Esophagus muscularis mucosa (tissue), 4 donors: Measurements from ENCODE around the gene PPHLN1. TPM values are rescaled to one million over a fixed set of nuclear protein-coding genes. Genes with fewer than 3 reads are reported as not detected.
"Not testable (repeated sequence)": the region's sequence is repeated elsewhere in the genome, so short reads cannot be mapped to it uniquely, and the experiment has no call there.

ENCODE experiments used
- DNase-seq: peaks from one replicate; pipeline ENCODE4 v3.0.0-alpha.2; 2017; ENCODE audit errors: extremely low spot score
- H3K27ac ChIP-seq, 4 donors: fragments of 200-600 bp; sonication (generic); replicated peaks in 1 of 4; 1 replicate in 3 of 4; 2 replicates in 1 of 4; pipeline ENCODE4 v1.5.1; 2016 to 2019; ENCODE audit warnings: mild to moderate bottlenecking in 1 of 4
- H3K27me3 ChIP-seq, 4 donors: fragments of 200-600 bp; sonication (generic); one replicate each; pipeline versions ENCODE4 v1.5.1 to v1.6.0; 2016 to 2019
- H3K36me3 ChIP-seq, 4 donors: fragments of 200-600 bp; sonication (generic); one replicate each; pipeline ENCODE4 v1.5.1; 2016 to 2019
- H3K4me1 ChIP-seq, 4 donors: fragments of 200-600 bp; sonication (generic); one replicate each; pipeline ENCODE4 v1.5.1; 2016 to 2019
- H3K4me3 ChIP-seq, 4 donors: fragments of 200-600 bp; sonication (generic); 1 replicate in 2 of 4; 2 replicates in 2 of 4; pipeline ENCODE4 v1.5.1; 2016 to 2019; ENCODE audit warnings: mild to moderate bottlenecking in 4 of 4, moderate library complexity in 1 of 4
- H3K9me3 ChIP-seq, 4 donors: fragments of 200-600 bp; sonication (generic); 1 replicate in 3 of 4; 2 replicates in 1 of 4; pipeline ENCODE4 v1.5.1; 2016 to 2019
- CTCF ChIP-seq, 3 experiments: fragments of 200-600 bp in 2 of 3; fragments of 450-650 bp in 1 of 3; sonication (generic) in 2 of 3; IDR thresholded peaks; one replicate each; pipeline ENCODE4 v1.5.1; 2017 to 2019; ENCODE audit warnings: antibody characterized with exemption in 3 of 3, mild to moderate bottlenecking in 2 of 3, moderate library complexity in 1 of 3
- EP300 ChIP-seq: sonication (generic); formaldehyde crosslinking; IDR thresholded peaks from one replicate; pipeline ENCODE4 v1.6.1; 2017; ENCODE audit warnings: antibody characterized with exemption
- POLR2A ChIP-seq: fragments of 450-650 bp; IDR thresholded peaks from one replicate; pipeline ENCODE4 v1.6.1; 2017; ENCODE audit warnings: antibody characterized with exemption, moderate library complexity, mild to moderate bottlenecking, low read depth
- POLR2AphosphoS5 ChIP-seq, 2 donors: sonication (generic); formaldehyde crosslinking; IDR thresholded peaks; one replicate each; pipeline ENCODE4 v1.6.1; 2017; ENCODE audit warnings: antibody characterized with exemption in 2 of 2
- WGBS: methylation state at CpG from one replicate; pipeline ENCODE4 v1.1.5; 2018; 5-methylcytosine and 5-hydroxymethylcytosine counted together
- intact Hi-C: fragments of 100-400 bp; cut with DNase I; formaldehyde crosslinking; loops from one replicate; pipeline ENCODE4 v1.15.1; 2023
- total RNA-seq, 4 donors: library from RNA; depleted of rRNA; stranded (reverse); fragments of >200 nt; gene quantifications; one replicate each; pipeline versions ENCODE4 v1.1.0 to v1.2.1, GENCODE V29; 2016

PPHLN1 gene
- total RNA-seq, 4 donors from 2014 or later, result 40.0 to 45.3 (median 42.1) TPM

- no peak overlapping the region for H3K4me3 ChIP-seq
- no peaks in the 10 kb centered on the region for H3K9me3 ChIP-seq
- peaks cover 0 to 7% (median 0%) of the 10 kb centered on the region in 4 donors for H3K4me1 ChIP-seq
Observed at GRCh38 chr12:42382013-42382696, 56.2 kb downstream of the PPHLN1 start.

GRCh38 chr12:42385326-42385841, 59.4 kb downstream of the PPHLN1 start:
- H3K4me1 ChIP-seq, result no peaks in the 10 kb centered on the region
- intact Hi-C loops, result no loop called here
- DNase-seq, result no peak
- no peaks in the 10 kb centered on the region for H3K9me3 ChIP-seq
- peaks cover 14 to 30% (median 17%) of the 10 kb centered on the region in 4 donors for H3K36me3 ChIP-seq
- H3K27ac ChIP-seq, result no peak overlapping the region
- 90% methylated on average over 3 of the region's 3 CpGs for WGBS
- H3K4me3 ChIP-seq, result no peak overlapping the region
- no peaks in the 10 kb centered on the region for H3K27me3 ChIP-seq
- TF ChIP-seq CTCF (IDR thresholded peaks at IDR 0.05) (no peak), POLR2AphosphoS5 (IDR thresholded peaks at IDR 0.05) (no peak), POLR2A (no peak), EP300 (no peak)

More at GRCh38 chr12:42382013-42382696, 56.2 kb downstream of the PPHLN1 start:
- Histone ChIP-seq H3K27me3 (no peaks in the 10 kb centered on the region), H3K27ac (no peak overlapping the region), H3K36me3 (no peaks in the 10 kb centered on the region)
- intact Hi-C loops, result no loop called here
- no peak for DNase-seq
- WGBS, result 89% methylated on average over 2 of the region's 2 CpGs
- TF ChIP-seq CTCF (IDR thresholded peaks at IDR 0.05) (no peak), POLR2AphosphoS5 (IDR thresholded peaks at IDR 0.05) (no peak), EP300 (no peak), POLR2A (no peak)

GRCh38 chr12:42386308-42386707, 60.3 kb downstream of the PPHLN1 start:
- Histone ChIP-seq H3K27ac (no peak overlapping the region), H3K4me3 (no peak overlapping the region), H3K9me3 (no peaks in the 10 kb centered on the region), H3K4me1 (no peaks in the 10 kb centered on the region), H3K27me3 (no peaks in the 10 kb centered on the region), H3K36me3 (peaks cover 14 to 36% (median 20%) of the 10 kb centered on the region in 4 donors)
- 59% methylated on average over 2 of the region's 2 CpGs for WGBS
- DNase-seq, result no peak
- no peak for TF ChIP-seq POLR2A
- no peak for TF ChIP-seq POLR2AphosphoS5 (IDR thresholded peaks at IDR 0.05)
- TF ChIP-seq EP300, result no peak
- no peak for TF ChIP-seq CTCF (IDR thresholded peaks at IDR 0.05)
- intact Hi-C loops, result no loop called here

- WGBS, result 96% methylated on average over 5 of the region's 5 CpGs
- H3K27me3 ChIP-seq, intact Hi-C loops, H3K27ac ChIP-seq, H3K9me3 ChIP-seq, H3K4me1 ChIP-seq, DNase-seq, H3K4me3 ChIP-seq: not testable (repeated sequence)
- H3K36me3 ChIP-seq, result peaks cover 14 to 37% (median 20%) of the 10 kb centered on the region in 4 donors
Observed at GRCh38 chr12:42388086-42388485, 62.1 kb downstream of the PPHLN1 start.

- Histone ChIP-seq H3K36me3 (peaks cover 0 to 34% (median 7%) of the 10 kb centered on the region in 4 donors), H3K4me3 (no peak overlapping the region), H3K9me3 (no peaks in the 10 kb centered on the region), H3K4me1 (peaks cover 0 to 5% (median 0%) of the 10 kb centered on the region in 4 donors), H3K27me3 (no peaks in the 10 kb centered on the region), H3K27ac (no peak overlapping the region)
- intact Hi-C loops, result loop anchor here (10.0 kb wide), 1 partner anchor 80 kb away; no protein-coding TSS in a partner anchor
- DNase-seq, result no peak
- 88% methylated on average over 2 of the region's 2 CpGs for WGBS
- TF ChIP-seq CTCF (IDR thresholded peaks at IDR 0.05) (no peak), POLR2AphosphoS5 (IDR thresholded peaks at IDR 0.05) (no peak), EP300 (no peak), POLR2A (no peak)
Observed at GRCh38 chr12:42394429-42394828, 68.5 kb downstream of the PPHLN1 start.
